K562 (cell line): ENCODE measurements around the gene ATXN1. TPM values are rescaled to one million over a fixed set of nuclear protein-coding genes. Genes with fewer than 3 reads are reported as not detected.

ENCODE experiments used
- ATAC-seq: fragments of 200-7000 bp; cut with Tn5 transposase; 3 replicates; pipeline ENCODE4 v1.9.1; 2020; ENCODE audit warnings: moderate library complexity
- BruUV-seq: library from RNA; stranded (reverse); fragments of 400-500 nt; replicated peaks from 2 replicates; lab custom pipeline; 2021; lab: Mats Ljungman, UMichigan
- CTCF ChIA-PET: fragments of 300-600 bp; formaldehyde crosslinking; extraction: SDS; loops from one replicate; lab custom pipeline; 2021; ENCODE audit warnings: low intra/inter-chr PET ratio; lab: Yijun Ruan, JAX
- POLR2A ChIA-PET: fragments of 300-600, 350-650 bp; sonication (Branson Sonifier 250); formaldehyde crosslinking; extraction: SDS; loops from one replicate; lab custom pipeline; 2021; ENCODE audit warnings: antibody characterized with exemption, inconsistent platforms; lab: Yijun Ruan, JAX
- DNase-seq, 4 experiments: peaks; one replicate each; pipeline versions ENCODE4 v3.0.0 to v3.0.0-alpha.2; 2011 to 2018; ENCODE audit warnings: low spot score in 3 of 4, mixed read lengths in 3 of 4; ENCODE audit errors: extremely low read depth in 1 of 4
- FAIRE-seq: peaks from 2 replicates; lab custom pipeline; 2011; peaks lifted over from hg19 to GRCh38; lab: Jason Lieb, UNC
- H2AFZ ChIP-seq: 2 replicates; pipeline ENCODE4 v1.6.0; 2011; ENCODE audit warnings: low read depth, low read length, control low read depth, inconsistent platforms
- H3K27ac ChIP-seq: fragments of 200-600 bp; 3 replicates; pipeline ENCODE4 v1.8.0; 2011; ENCODE audit warnings: low read depth, mild to moderate bottlenecking, control low read depth, inconsistent platforms, low read length, moderate library complexity, mixed read lengths; ENCODE audit errors: extremely low read depth
- H3K27me3 ChIP-seq, 2 experiments: fragments of 300-600 bp in 1 of 2; 2 replicates in 1 of 2; 3 replicates in 1 of 2; pipeline versions ENCODE4 v1.6.0 to v1.8.0; 2011; ENCODE audit warnings: inconsistent platforms in 2 of 2, low read length in 2 of 2, mild to moderate bottlenecking in 1 of 2, mixed read lengths in 1 of 2, moderate library complexity in 1 of 2; ENCODE audit not compliant: control insufficient read depth in 2 of 2, insufficient read depth in 2 of 2
- H3K36me3 ChIP-seq: fragments of 300-600 bp; 3 replicates; pipeline ENCODE4 v1.8.0; 2011; ENCODE audit warnings: mild to moderate bottlenecking, low read length, inconsistent platforms; ENCODE audit not compliant: control insufficient read depth, insufficient read depth
- H3K4me1 ChIP-seq, 2 experiments: fragments of 200-600 bp in 1 of 2; replicated peaks in 1 of 2; 2 replicates in 1 of 2; 3 replicates in 1 of 2; pipeline versions ENCODE4 v1.5.1 to v1.8.0; 2011; ENCODE audit warnings: inconsistent platforms in 2 of 2, low read length in 2 of 2, mild to moderate bottlenecking in 1 of 2, mixed read lengths in 1 of 2, moderate library complexity in 1 of 2; ENCODE audit not compliant: control insufficient read depth in 2 of 2, insufficient read depth in 2 of 2
- H3K4me2 ChIP-seq: 2 replicates; pipeline ENCODE4 v1.6.1; 2011; ENCODE audit warnings: low read length, control low read depth, inconsistent platforms, mixed read lengths; ENCODE audit not compliant: insufficient read depth
- H3K4me3 ChIP-seq: fragments of 200-600 bp; sonication (generic), shearing (Covaris generic); 2 replicates; pipeline ENCODE4 v1.5.1; 2016; ENCODE audit warnings: control low read depth, inconsistent platforms
- H3K79me2 ChIP-seq: fragments of 200-600 bp; 3 replicates; pipeline ENCODE4 v1.8.0; 2011; ENCODE audit warnings: low read length, inconsistent platforms; ENCODE audit not compliant: control insufficient read depth, insufficient read depth
- H3K9ac ChIP-seq, 2 experiments: 2 replicates each; pipeline versions ENCODE4 v1.6.0 to v1.6.1; 2011; ENCODE audit warnings: low read depth in 2 of 2, low read length in 2 of 2, control low read depth in 1 of 2, inconsistent platforms in 1 of 2, mild to moderate bottlenecking in 1 of 2, mixed read lengths in 1 of 2; ENCODE audit not compliant: insufficient read depth in 1 of 2
- H3K9me1 ChIP-seq: one replicate; pipeline ENCODE4 v1.6.0; 2011; ENCODE audit warnings: inconsistent platforms, mild to moderate bottlenecking, low read length, moderate library complexity; ENCODE audit not compliant: control insufficient read depth, insufficient read depth
- H3K9me3 ChIP-seq: replicated peaks from 2 replicates; pipeline ENCODE4 v1.5.1; 2011; ENCODE audit warnings: low read depth, low read length, inconsistent platforms; ENCODE audit not compliant: control insufficient read depth, insufficient read depth
- H4K20me1 ChIP-seq: replicated peaks from 2 replicates; pipeline ENCODE4 v1.6.1; 2011; ENCODE audit warnings: low read length, inconsistent platforms, mixed read lengths; ENCODE audit not compliant: control insufficient read depth, insufficient read depth
- SMC3 ChIP-seq: conservative IDR thresholded peaks from 2 replicates; pipeline ENCODE4 v1.6.1; 2011; ENCODE audit warnings: low read depth, low read length, improper control_type of control experiment; ENCODE audit not compliant: insufficient read depth
- THRAP3 ChIP-seq: fragments of 450-650 bp; IDR thresholded peaks from 2 replicates; pipeline ENCODE4 v1.6.1; 2016; ENCODE audit warnings: mild to moderate bottlenecking, inconsistent platforms, borderline replicate concordance
- ZBTB33 ChIP-seq: sonication (generic); formaldehyde crosslinking; IDR thresholded peaks from 2 replicates; pipeline ENCODE4 v1.8.1; 2023; ENCODE audit warnings: mild to moderate bottlenecking, missing genetic modification reagents
- WGBS: fragments of 100-300 bp; shearing (Covaris generic); methylation state at CpG from one replicate; pipeline ENCODE4 v1.1.6; 2016; ENCODE audit warnings: low coverage, mixed read lengths; ENCODE audit not compliant: insufficient coverage; ENCODE audit errors: missing lambda C conversion rate; 5-methylcytosine and 5-hydroxymethylcytosine counted together
- in situ Hi-C: fragments of 300-500 bp; cut with MboI; formaldehyde crosslinking; loops from 4 replicates; pipeline ENCODE4 v1.15.0; 2018; ENCODE audit warnings: inconsistent platforms, mixed read lengths
- intact Hi-C: fragments of 100-400 bp; cut with micrococcal nuclease; formaldehyde crosslinking; loops from 2 replicates; pipeline ENCODE4 v1.14.2; 2022
- polyA plus RNA-seq, 8 experiments: library from polyadenylated mRNA; depleted of rRNA in 4 of 8; stranded (reverse) in 5 of 8; unstranded in 3 of 8; fragments of >200 nt; fragmentation: Nextera tagmentation in 2 of 8; fragmentation: Illumina TruSeq in 1 of 8; extraction: Ambion mirVana in 2 of 8; extraction: Trizol in 1 of 8; gene quantifications; 2 replicates each; pipeline versions ENCODE4 v1.2.1 to v1.2.3, GENCODE V29; 2011 to 2014; ENCODE audit warnings: inconsistent platforms in 1 of 8, missing spikeins in 1 of 8
- total RNA-seq, 7 experiments: library from RNA; depleted of rRNA in 6 of 7; stranded (reverse); fragments of >200 nt in 6 of 7; fragmentation: Illumina TruSeq in 2 of 7; extraction: Trizol in 2 of 7; gene quantifications; 2 replicates each; pipeline versions ENCODE4 v1.2.1 to v1.2.3, GENCODE V29; 2011 to 2021; ENCODE audit warnings: low replicate concordance in 1 of 7

The ATXN1 gene
- total and polyA plus RNA-seq, 9 of the 15 experiments (the other 6 are each of a cell fraction or from before 2014, with no cell fraction given): under 0.01 to 1.2 (median 0.58) TPM

- H2AFZ ChIP-seq: peak overlapping the region; percentile 63
- H3K4me2 ChIP-seq: peak overlapping the region; percentile 3; the same call in 1 of the 2 replicates
- POLR2A ChIA-PET: interaction anchor here (0.6 to 0.7 kb wide), 2 partner anchors 39 to 1595 kb away, joined by 3 read pairs; no protein-coding TSS in a partner anchor
- no peaks in the 10 kb centered on the region for H3K9me1 ChIP-seq
- ATAC-seq: no peak
- no peak for TF ChIP-seq THRAP3
- no peak for TF ChIP-seq SMC3
- TF ChIP-seq ZBTB33 (CRISPR knock-in tag): 0 out of 2 replicates have a peak, but pooled peaks have one; percentile 17
- no peak overlapping the region for H3K4me3 ChIP-seq
- peaks cover 0 to 19% of the 10 kb centered on the region in 2 experiments; a peak in 3 of 5 replicates for H3K4me1 ChIP-seq
- in situ Hi-C loops: no loop called here
- no peaks in the 10 kb centered on the region for H3K36me3 ChIP-seq
- FAIRE-seq: no peak
- H3K27me3 ChIP-seq: no peaks in the 10 kb centered on the region
- CTCF ChIA-PET: no interaction called here
- no peak for DNase-seq
- H3K9me3 ChIP-seq: no peaks in the 10 kb centered on the region
- 67% methylated on average over 20 of the region's 20 CpGs for WGBS
- H3K27ac ChIP-seq: no peak overlapping the region
- no peaks in the 10 kb centered on the region for H3K79me2 ChIP-seq
- BruUV-seq: no TSS peak
- peak overlapping the region in 1 of 2 experiments; percentile 19; a peak in 1 of 4 replicates for H3K9ac ChIP-seq
- H4K20me1 ChIP-seq: no peaks in the 10 kb centered on the region
- intact Hi-C loops: no loop called here
These were observed 454.9 kb downstream of the ATXN1 start for GRCh38 chr6:16306334-16306733.
